BE2C (cell line): Measurements from ENCODE around the gene ITPK1.
"Not testable (repeated sequence)": the region's sequence is repeated elsewhere in the genome, so short reads cannot be mapped to it uniquely, and the experiment has no call there.

Experiments used
- DNase-seq: peaks from one replicate; pipeline ENCODE4 v3.0.0-alpha.2; 2020
- H3K27me3 ChIP-seq: fragments of 250-450 bp; sonication (Bioruptor Pico); 2 replicates; pipeline ENCODE4 v1.5.1; 2020; ENCODE audit warnings: mild to moderate bottlenecking
- H3K36me3 ChIP-seq: fragments of 250-450 bp; sonication (Bioruptor Pico); 2 replicates; pipeline ENCODE4 v1.5.1; 2020; ENCODE audit warnings: mild to moderate bottlenecking
- H3K4me1 ChIP-seq: fragments of 250-450 bp; sonication (Bioruptor Pico); 2 replicates; pipeline ENCODE4 v1.5.1; 2020
- H3K4me3 ChIP-seq: 2 replicates; pipeline ENCODE4 v1.5.1; 2011; ENCODE audit warnings: low read depth, low read length
- H3K9me3 ChIP-seq: fragments of 250-450 bp; sonication (Bioruptor Pico); 2 replicates; pipeline ENCODE4 v1.5.1; 2020
- CTCF ChIP-seq: IDR thresholded peaks from 2 replicates; pipeline ENCODE4 v1.5.1; 2012; ENCODE audit warnings: mild to moderate bottlenecking, low read depth, low read length

ITPK1 gene

GRCh38 chr14:93064411-93065271, 51.1 kb downstream of the ITPK1 start:
- no peak for TF ChIP-seq CTCF
- no peaks in the 10 kb centered on the region for H3K9me3 ChIP-seq
- no peaks in the 10 kb centered on the region for H3K27me3 ChIP-seq
- H3K4me1 ChIP-seq = peaks cover 7% of the 10 kb centered on the region
- H3K4me3 ChIP-seq = no peak overlapping the region
- no peaks in the 10 kb centered on the region; the same call in none of the 2 replicates for H3K36me3 ChIP-seq
- DNase-seq = no peak

GRCh38 chr14:93063393-93063792, 52.3 kb downstream of the ITPK1 start:
- no peaks in the 10 kb centered on the region for H3K27me3 ChIP-seq
- H3K36me3 ChIP-seq = no peaks in the 10 kb centered on the region; the same call in none of the 2 replicates
- peaks cover 2% of the 10 kb centered on the region for H3K4me1 ChIP-seq
- TF ChIP-seq CTCF = no peak
- no peak overlapping the region for H3K4me3 ChIP-seq
- H3K9me3 ChIP-seq = no peaks in the 10 kb centered on the region
- DNase-seq = no peak

DNA sequence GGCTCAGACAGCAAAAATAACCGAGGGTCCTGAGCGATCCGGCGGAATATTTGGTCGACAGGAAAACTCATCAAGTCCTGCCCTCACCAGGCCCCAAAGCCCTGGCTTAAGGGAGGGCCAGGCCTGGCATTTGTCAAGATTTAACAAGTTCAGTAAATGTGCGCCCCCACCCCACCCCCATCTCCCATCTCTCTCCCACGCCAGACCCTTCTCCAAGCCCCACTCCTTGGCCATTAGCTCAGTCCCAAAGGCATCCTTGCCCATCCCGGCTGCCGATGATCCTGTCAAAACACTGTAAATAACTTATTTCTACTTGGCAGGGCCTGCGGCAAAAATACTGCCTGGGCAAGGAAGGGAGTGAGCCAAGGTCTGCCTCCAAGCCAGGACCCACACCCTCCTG, 52.8 kb downstream of the ITPK1 start:
- Histone ChIP-seq H3K4me3 (no peak overlapping the region), H3K27me3 (no peaks in the 10 kb centered on the region), H3K4me1 (peaks cover 2% of the 10 kb centered on the region), H3K36me3 (no peaks in the 10 kb centered on the region; the same call in 1 of the 2 replicates), H3K9me3 (no peaks in the 10 kb centered on the region)
- no peak for DNase-seq
- TF ChIP-seq CTCF = no peak

GRCh38 chr14:93062013-93062412, 53.7 kb downstream of the ITPK1 start:
- not testable (repeated sequence) for H3K4me3 ChIP-seq, H3K36me3 ChIP-seq, H3K27me3 ChIP-seq, H3K9me3 ChIP-seq, DNase-seq
- H3K4me1 ChIP-seq = peaks cover 11% of the 10 kb centered on the region

DNA sequence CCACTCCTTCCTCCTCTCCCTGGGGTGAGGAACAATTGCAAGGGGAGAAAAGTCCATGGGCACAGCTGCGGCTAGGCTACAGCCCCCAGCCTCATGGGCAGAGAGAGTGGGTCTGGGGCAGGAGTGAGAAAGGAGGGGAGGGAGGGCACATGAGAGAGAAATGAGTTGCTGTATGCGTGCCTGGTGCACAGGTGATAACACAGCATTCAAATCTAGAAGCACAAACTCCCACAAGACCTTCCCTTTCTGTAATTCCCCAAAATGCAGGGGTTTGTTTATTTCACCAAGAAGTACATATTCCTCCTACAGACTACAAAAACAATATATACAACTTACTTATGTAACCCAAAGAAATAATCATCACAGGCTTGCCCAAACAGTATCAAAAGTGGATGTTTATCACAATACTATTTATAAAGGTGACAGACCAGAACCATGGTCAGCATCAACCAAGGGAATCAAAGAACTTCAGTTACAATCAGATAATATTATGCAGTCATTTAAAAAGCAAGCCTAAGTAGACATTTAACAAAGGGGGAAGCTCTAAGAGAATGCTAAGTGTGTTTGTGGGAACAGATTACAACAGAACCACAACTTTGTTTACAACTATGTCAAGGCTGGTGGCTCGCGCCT, 54.2 kb downstream of the ITPK1 start:
- H3K4me3 ChIP-seq = no peak overlapping the region
- peaks cover 15% of the 10 kb centered on the region for H3K4me1 ChIP-seq
- no peak for TF ChIP-seq CTCF
- H3K27me3 ChIP-seq = no peaks in the 10 kb centered on the region
- H3K9me3 ChIP-seq = no peaks in the 10 kb centered on the region
- no peak for DNase-seq
- H3K36me3 ChIP-seq = no peaks in the 10 kb centered on the region; the same call in 1 of the 2 replicates

DNA sequence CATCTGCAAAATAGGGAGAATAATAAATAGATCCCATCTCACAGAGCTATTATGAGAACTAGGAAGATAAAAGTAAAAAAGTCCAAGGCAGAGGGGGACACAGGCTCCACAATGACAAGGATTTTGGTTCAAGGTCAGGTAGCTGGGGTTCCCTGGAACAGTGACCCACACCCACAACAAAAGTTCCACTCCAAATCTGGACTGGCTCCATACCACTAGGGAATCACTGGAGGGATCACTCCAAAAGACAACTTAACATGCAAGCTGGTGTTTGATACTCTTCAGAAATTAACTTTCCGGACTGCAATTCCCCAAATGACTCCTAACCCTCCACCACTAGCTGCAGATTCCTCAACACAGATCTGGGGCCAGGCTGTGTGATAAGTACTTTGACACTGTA, 54.9 kb downstream of the ITPK1 start:
- Histone ChIP-seq H3K4me3 (no peak overlapping the region), H3K4me1 (peaks cover 15% of the 10 kb centered on the region), H3K36me3 (no peaks in the 10 kb centered on the region; the same call in 1 of the 2 replicates), H3K9me3 (no peaks in the 10 kb centered on the region), H3K27me3 (no peaks in the 10 kb centered on the region)
- no peak for TF ChIP-seq CTCF
- no peak for DNase-seq
